Esophagus muscularis mucosa (tissue), 4 donors: ENCODE data around the gene CCDC149.

Experiments
- EP300 ChIP-seq: sonication (generic); formaldehyde crosslinking; IDR thresholded peaks from one replicate; pipeline ENCODE4 v1.6.1; 2017; ENCODE audit warnings: antibody characterized with exemption
- POLR2A ChIP-seq: fragments of 450-650 bp; IDR thresholded peaks from one replicate; pipeline ENCODE4 v1.6.1; 2017; ENCODE audit warnings: antibody characterized with exemption, moderate library complexity, mild to moderate bottlenecking, low read depth
- TF ChIP-seq, protein P1 (sequence below), 3 experiments: fragments of 200-600 bp in 2 of 3; fragments of 450-650 bp in 1 of 3; sonication (generic) in 2 of 3; IDR thresholded peaks; one replicate each; pipeline ENCODE4 v1.5.1; 2017 to 2019; ENCODE audit warnings: antibody characterized with exemption in 3 of 3, mild to moderate bottlenecking in 2 of 3, moderate library complexity in 1 of 3

DNA sequence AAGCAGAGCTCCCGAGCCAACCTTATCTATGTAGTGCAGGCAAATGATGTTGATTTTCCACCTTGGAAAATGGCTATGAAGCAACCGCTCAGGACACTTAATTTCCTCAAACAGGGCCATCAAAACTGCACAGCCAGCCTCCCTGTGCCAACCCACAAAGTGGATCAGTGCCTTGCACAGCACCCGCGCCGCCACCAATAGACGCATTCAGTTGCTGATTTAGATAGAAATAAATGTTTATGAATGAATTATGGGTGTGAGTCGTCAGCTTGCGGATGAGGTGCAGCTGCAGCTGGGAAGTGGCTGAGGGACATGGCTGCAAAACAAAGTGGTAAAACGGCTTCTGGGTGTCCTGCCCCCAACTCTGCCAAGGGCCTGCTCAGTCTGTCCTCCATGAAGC, 70.5 kb downstream of the CCDC149 start:
- TF ChIP-seq POLR2A (no peak), EP300 (no peak)
- TF ChIP-seq, protein P1, sequence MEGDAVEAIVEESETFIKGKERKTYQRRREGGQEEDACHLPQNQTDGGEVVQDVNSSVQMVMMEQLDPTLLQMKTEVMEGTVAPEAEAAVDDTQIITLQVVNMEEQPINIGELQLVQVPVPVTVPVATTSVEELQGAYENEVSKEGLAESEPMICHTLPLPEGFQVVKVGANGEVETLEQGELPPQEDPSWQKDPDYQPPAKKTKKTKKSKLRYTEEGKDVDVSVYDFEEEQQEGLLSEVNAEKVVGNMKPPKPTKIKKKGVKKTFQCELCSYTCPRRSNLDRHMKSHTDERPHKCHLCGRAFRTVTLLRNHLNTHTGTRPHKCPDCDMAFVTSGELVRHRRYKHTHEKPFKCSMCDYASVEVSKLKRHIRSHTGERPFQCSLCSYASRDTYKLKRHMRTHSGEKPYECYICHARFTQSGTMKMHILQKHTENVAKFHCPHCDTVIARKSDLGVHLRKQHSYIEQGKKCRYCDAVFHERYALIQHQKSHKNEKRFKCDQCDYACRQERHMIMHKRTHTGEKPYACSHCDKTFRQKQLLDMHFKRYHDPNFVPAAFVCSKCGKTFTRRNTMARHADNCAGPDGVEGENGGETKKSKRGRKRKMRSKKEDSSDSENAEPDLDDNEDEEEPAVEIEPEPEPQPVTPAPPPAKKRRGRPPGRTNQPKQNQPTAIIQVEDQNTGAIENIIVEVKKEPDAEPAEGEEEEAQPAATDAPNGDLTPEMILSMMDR (IDR thresholded peaks at IDR 0.05) = no peak
